ENCODE results near the gene CD248.

CD248 gene

DNA sequence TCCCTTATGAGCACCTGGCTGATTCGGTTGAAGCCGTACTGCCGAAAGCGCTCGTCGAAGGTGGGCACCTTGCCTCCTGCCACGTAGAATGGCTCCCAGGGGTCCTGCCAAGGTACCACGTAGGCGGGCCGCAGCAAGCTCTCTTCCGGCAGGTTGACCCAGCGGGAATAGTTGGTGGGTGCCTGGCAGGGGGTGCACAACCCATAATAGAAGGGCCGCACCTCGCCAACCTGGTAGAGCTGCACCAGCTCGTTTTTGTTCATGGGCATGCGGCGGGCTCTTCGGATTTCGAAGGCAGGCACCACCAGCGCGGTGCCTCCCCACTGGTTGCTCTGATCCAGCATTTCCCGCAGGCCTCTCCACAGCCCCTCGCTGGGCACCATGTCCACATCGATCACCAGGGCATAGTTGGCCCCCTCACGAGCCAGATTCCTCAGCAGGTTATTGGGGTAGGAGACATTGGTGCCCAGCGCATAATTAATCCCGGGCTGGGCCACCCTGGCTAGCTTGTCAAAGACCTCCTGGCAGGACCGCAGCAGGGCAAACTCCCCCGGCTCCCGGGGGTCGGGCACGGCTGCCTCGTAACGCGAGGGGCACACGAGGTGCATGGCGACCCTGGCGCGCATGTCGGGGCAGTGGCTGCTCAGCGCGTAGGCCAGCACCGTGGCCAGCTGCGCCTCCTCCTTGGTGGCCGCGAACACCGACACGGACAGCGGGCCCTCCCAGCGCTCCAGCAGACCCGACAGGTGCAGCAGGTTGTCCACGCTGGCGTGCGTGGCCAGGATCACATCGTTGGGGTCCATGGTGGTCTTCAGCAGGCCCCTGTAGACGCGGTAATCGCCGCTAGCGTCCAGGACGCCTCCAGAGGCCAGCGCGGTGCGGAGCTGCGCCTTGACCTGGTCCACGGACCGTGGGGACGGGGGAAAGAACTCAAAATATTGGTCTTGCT lies 29.9 kb upstream of the CD248 start:
- TF ChIP-seq, protein P1, sequence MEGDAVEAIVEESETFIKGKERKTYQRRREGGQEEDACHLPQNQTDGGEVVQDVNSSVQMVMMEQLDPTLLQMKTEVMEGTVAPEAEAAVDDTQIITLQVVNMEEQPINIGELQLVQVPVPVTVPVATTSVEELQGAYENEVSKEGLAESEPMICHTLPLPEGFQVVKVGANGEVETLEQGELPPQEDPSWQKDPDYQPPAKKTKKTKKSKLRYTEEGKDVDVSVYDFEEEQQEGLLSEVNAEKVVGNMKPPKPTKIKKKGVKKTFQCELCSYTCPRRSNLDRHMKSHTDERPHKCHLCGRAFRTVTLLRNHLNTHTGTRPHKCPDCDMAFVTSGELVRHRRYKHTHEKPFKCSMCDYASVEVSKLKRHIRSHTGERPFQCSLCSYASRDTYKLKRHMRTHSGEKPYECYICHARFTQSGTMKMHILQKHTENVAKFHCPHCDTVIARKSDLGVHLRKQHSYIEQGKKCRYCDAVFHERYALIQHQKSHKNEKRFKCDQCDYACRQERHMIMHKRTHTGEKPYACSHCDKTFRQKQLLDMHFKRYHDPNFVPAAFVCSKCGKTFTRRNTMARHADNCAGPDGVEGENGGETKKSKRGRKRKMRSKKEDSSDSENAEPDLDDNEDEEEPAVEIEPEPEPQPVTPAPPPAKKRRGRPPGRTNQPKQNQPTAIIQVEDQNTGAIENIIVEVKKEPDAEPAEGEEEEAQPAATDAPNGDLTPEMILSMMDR (IDR thresholded peaks at IDR 0.05; ENCODE audit: insufficient read depth, low read depth, low read length, missing control alignments): no peak
- peak overlapping the region; percentile 91 for H3K4me3 ChIP-seq (ENCODE audit: low read length)
- no peak for DNase-seq (ENCODE audit: low read depth)

DNA sequence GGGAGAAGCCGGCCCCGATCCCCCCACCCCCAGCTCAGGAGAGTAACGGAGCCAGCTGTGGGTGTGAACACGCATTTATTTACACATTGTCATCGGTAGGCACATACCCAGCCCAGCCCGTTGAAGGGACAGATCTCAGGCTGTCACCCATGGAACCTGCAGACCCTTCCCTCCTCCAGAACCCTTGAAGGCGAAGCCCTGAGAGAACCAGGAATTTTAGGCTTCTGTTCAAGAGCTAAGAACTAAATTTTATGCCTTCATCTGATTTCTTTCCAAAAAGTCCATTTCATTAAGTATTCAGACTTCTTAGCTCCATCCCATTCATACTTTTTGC lies 28.4 kb upstream of the CD248 start:
- H3K4me3 ChIP-seq (ENCODE audit: low read length): peak overlapping the region; percentile 91
- no peak for DNase-seq (ENCODE audit: low read depth)

DNA sequence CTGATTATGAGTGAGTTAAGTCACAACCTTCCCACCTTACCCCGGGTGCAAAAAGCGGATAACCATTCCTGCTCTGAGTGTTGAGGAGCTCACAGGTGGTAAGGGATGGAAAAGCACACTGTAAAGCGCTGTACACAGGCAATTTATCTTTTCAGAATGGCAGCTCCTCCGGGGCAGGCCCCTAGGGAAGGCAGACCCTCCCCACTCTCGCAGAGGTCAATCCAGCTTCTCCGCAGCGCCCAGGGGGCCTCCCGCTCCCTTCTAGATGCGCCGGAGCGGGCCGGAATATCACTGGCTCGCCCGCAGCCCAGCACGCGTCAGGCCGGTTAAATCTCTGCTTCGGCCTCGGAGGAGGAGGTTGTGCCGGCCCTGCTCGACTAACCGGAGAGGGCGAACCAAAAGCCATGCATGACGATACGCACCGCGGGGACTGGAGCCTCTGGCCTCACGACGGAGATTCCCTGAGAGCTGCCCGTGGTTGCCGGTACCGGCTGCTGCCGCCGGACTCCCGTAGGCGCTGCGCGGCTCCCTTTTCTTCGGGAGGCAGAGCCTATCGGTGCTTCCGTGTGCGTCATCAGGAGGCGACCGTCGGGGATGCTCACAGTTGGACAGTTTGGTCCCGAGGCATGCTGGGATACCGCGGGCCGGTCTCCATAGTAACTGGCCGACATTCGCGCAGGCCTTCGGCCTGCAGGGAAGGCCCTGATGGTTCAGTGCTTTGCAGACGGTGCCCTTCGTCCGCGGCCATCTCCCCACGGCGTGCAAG lies 27.9 kb upstream of the CD248 start, which contains the start of gene BRMS1:
TSS of gene BRMS1 (minus strand) at position 555 of the 766 bp plus-strand sequence. CDS start 2,870 bp downstream, outside the sequence.
- peak within 1 kb of the TSS; percentile 91 for H3K4me3 ChIP-seq (ENCODE audit: low read length)
- DNase-seq (ENCODE audit: low read depth): peak; percentile 98
- TF ChIP-seq, protein P1 (IDR thresholded peaks at IDR 0.05; ENCODE audit: insufficient read depth, low read depth, low read length, missing control alignments): peak; percentile 19

More for the DNA sequence above, 28.4 kb upstream of the CD248 start:
- TF ChIP-seq, protein P1 (IDR thresholded peaks at IDR 0.05; ENCODE audit: insufficient read depth, low read depth, low read length, missing control alignments): no peak

DNA sequence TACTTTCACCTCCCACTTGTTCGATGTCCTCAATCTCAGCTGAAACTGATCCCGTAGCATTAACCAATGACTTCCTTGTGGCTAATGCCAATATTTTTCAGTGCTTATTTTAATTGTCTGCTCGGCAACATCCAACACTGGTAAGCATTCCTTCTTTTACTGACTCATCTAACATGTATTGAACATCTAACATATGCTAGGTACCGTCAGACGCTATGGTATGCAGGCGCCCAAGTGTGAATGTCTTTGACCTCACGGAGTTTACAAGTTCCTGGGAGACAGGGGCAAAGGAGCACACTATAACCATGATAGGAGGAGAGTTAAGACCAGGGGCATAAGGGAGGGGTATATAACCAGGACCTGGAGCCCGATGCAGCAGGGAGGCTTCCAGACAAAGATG lies 26.3 kb upstream of the CD248 start:
- TF ChIP-seq, protein P1 (IDR thresholded peaks at IDR 0.05; ENCODE audit: insufficient read depth, low read depth, low read length, missing control alignments): no peak
- no peak for DNase-seq (ENCODE audit: low read depth)
- no peak overlapping the region for H3K4me3 ChIP-seq (ENCODE audit: low read length)

DNA sequence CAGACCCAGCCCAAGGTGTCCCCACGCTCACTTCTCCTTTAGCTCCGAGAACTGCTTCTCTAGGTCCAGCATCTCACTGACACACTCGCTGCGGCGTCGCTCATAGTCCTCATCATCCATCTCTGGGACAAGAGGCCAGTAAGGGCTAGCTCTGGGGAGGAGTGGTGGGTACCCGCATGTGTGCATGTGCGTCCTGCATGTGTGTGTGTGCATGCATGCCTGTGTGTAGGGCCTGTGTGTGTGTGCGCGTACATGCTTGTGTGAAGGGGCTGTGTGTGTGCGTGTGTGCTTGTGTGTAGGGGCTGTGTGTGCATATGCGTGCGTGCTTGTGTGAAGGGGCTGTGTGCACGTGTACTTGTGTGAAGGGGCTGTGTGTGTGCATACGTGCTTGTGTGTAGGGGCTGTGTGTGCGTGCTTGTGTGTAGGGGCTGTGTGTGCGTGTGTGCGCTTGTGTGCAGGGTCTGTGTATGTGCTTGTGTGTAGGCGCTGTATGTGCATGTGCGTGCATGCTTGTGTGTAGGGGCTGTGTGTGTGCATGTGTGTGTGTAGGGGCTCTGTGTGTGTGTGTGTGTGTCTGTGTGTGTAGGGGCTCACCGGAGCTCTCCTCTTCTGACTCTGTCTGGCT lies 24.8 kb upstream of the CD248 start:
- no peak for DNase-seq (ENCODE audit: low read depth)

More for the DNA sequence above, 24.8 kb upstream of the CD248 start:
- H3K4me3 ChIP-seq (ENCODE audit: low read length): no peak overlapping the region
- TF ChIP-seq, protein P1 (IDR thresholded peaks at IDR 0.05; ENCODE audit: insufficient read depth, low read depth, low read length, missing control alignments): no peak
